Measurements from ENCODE around the gene FCHO1.

The FCHO1 gene

GRCh38 chr19:17802137-17802858 lies 51.0 kb downstream of the FCHO1 start:
- no peak for DNase-seq (ENCODE audit: low read depth)
- no peak for TF ChIP-seq CTCF (IDR thresholded peaks at IDR 0.05; ENCODE audit: low read depth, low read length, missing control alignments)
- no peak overlapping the region for H3K4me3 ChIP-seq (ENCODE audit: low read depth, low read length)
- in situ Hi-C loops (cut with HindIII; ENCODE audit: low sequenced_read_pairs), result no loop called here

- DNase-seq (ENCODE audit: low read depth), result no peak
- in situ Hi-C loops (cut with HindIII; ENCODE audit: low sequenced_read_pairs), result no loop called here
- H3K4me3 ChIP-seq (ENCODE audit: low read depth, low read length), result no peak overlapping the region
- no peak for TF ChIP-seq CTCF (IDR thresholded peaks at IDR 0.05; ENCODE audit: low read depth, low read length, missing control alignments)
Observed at GRCh38 chr19:17803264-17803896, 52.1 kb downstream of the FCHO1 start.

- no peak for TF ChIP-seq CTCF (IDR thresholded peaks at IDR 0.05; ENCODE audit: low read depth, low read length, missing control alignments)
- in situ Hi-C loops (cut with HindIII; ENCODE audit: low sequenced_read_pairs), result no loop called here
- H3K4me3 ChIP-seq (ENCODE audit: low read depth, low read length), result no peak overlapping the region
- DNase-seq (ENCODE audit: low read depth), result no peak
Observed at GRCh38 chr19:17805427-17805826, 54.1 kb downstream of the FCHO1 start.

GRCh38 chr19:17806945-17807344 lies 55.7 kb downstream of the FCHO1 start:
- no peak for DNase-seq (ENCODE audit: low read depth)
- TF ChIP-seq CTCF (IDR thresholded peaks at IDR 0.05; ENCODE audit: low read depth, low read length, missing control alignments), result no peak
- in situ Hi-C loops (cut with HindIII; ENCODE audit: low sequenced_read_pairs), result no loop called here
- no peak overlapping the region for H3K4me3 ChIP-seq (ENCODE audit: low read depth, low read length)

- H3K4me3 ChIP-seq (ENCODE audit: low read depth, low read length), result no peak overlapping the region
- in situ Hi-C loops (cut with HindIII; ENCODE audit: low sequenced_read_pairs), result no loop called here
- DNase-seq (ENCODE audit: low read depth), result no peak
- no peak for TF ChIP-seq CTCF (IDR thresholded peaks at IDR 0.05; ENCODE audit: low read depth, low read length, missing control alignments)
Observed at GRCh38 chr19:17807731-17808316, 56.5 kb downstream of the FCHO1 start.

GRCh38 chr19:17811103-17811502 lies 59.8 kb downstream of the FCHO1 start:
- no peak for DNase-seq (ENCODE audit: low read depth)
- no peak for TF ChIP-seq CTCF (IDR thresholded peaks at IDR 0.05; ENCODE audit: low read depth, low read length, missing control alignments)
- H3K4me3 ChIP-seq (ENCODE audit: low read depth, low read length), result no peak overlapping the region
- in situ Hi-C loops (cut with HindIII; ENCODE audit: low sequenced_read_pairs), result no loop called here

All from astrocyte of the cerebellum (primary cell).